HCT116 (cell line): ENCODE results near the gene COQ10A. TPM values are rescaled to one million over a fixed set of nuclear protein-coding genes. Genes with fewer than 3 reads are reported as not detected.

ENCODE experiments used
- ATAC-seq: fragments of 200-7000 bp; cut with Tn5 transposase; 2 replicates; pipeline ENCODE4 v1.9.1; 2020; ENCODE audit warnings: mild to moderate bottlenecking, moderate library complexity
- BruUV-seq: library from RNA; stranded (reverse); fragments of 400-500 nt; replicated peaks from 2 replicates; lab custom pipeline; 2021; lab: Mats Ljungman, UMichigan
- CTCF ChIA-PET: fragments of 300-600 bp; sonication (Branson Sonifier 250); formaldehyde crosslinking; loops from one replicate; lab custom pipeline; 2021; ENCODE audit warnings: antibody characterized with exemption; lab: Charles Lee
- POLR2A ChIA-PET: fragments of 300-600, 350-600 bp; sonication (Branson Sonifier 250); formaldehyde crosslinking; loops from one replicate; lab custom pipeline; 2021; ENCODE audit warnings: antibody characterized with exemption; lab: Charles Lee
- RAD21 ChIA-PET, 2 experiments: fragments of 300-600 bp; sonication (Branson Sonifier 250); formaldehyde crosslinking; loops; one replicate each; lab custom pipeline; 2023; ENCODE audit warnings: low total read pairs in 2 of 2; ENCODE audit not compliant: uncharacterized antibody in 2 of 2, unreplicated experiment in 2 of 2, low non-redundant PET in 1 of 2; lab: Charles Lee
- DNase-seq: peaks from one replicate; pipeline ENCODE4 v3.0.0-alpha.2; 2010; ENCODE audit warnings: low read depth, low spot score
- H2AFZ ChIP-seq: fragments of 200-600 bp; shearing (Covaris generic), sonication (generic); 2 replicates; pipeline ENCODE4 v1.6.1; 2017; ENCODE audit warnings: low read depth, mixed run types, mixed read lengths, antibody characterized with exemption, low read length; ENCODE audit not compliant: poor library complexity, severe bottlenecking
- H3K27ac ChIP-seq: 2 replicates; pipeline ENCODE4 v1.5.1; 2012; ENCODE audit warnings: low read depth, low read length
- H3K27me3 ChIP-seq: fragments of 200-600 bp; sonication (generic); 2 replicates; pipeline ENCODE4 v1.6.1; 2016; ENCODE audit warnings: mixed run types, low read length, mixed read lengths; ENCODE audit not compliant: insufficient read depth
- H3K36me3 ChIP-seq, 2 experiments: fragments of 200-500 bp in 1 of 2; fragments of 200-600 bp in 1 of 2; sonication (Bioruptor generic) in 1 of 2; sonication (generic) in 1 of 2; 2 replicates each; pipeline versions ENCODE4 v1.5.1 to v1.6.1; 2014 to 2016; ENCODE audit warnings: low read length in 2 of 2, inconsistent platforms in 1 of 2, mixed read lengths in 1 of 2, mixed run types in 1 of 2; ENCODE audit not compliant: insufficient read depth in 2 of 2, control insufficient read depth in 1 of 2
- H3K4me1 ChIP-seq, 2 experiments: fragments of 200-600 bp in 1 of 2; sonication (generic) in 1 of 2; 2 replicates each; pipeline versions ENCODE4 v1.5.1 to v1.6.1; 2012 to 2017; ENCODE audit warnings: low read length in 2 of 2, inconsistent platforms in 1 of 2, mild to moderate bottlenecking in 1 of 2, mixed read lengths in 1 of 2, mixed run types in 1 of 2, moderate library complexity in 1 of 2; ENCODE audit not compliant: insufficient read depth in 2 of 2, control insufficient read depth in 1 of 2
- H3K4me2 ChIP-seq: fragments of 200-600 bp; sonication (generic); 2 replicates; pipeline ENCODE4 v1.6.1; 2017; ENCODE audit warnings: mixed run types, low read length, mixed read lengths
- H3K4me3 ChIP-seq, 2 experiments: fragments of 200-600 bp in 1 of 2; sonication (generic) in 1 of 2; replicated peaks in 1 of 2; 2 replicates each; pipeline ENCODE4 v1.5.1; 2011 to 2016; ENCODE audit warnings: low read length in 2 of 2, control low read depth in 1 of 2, low read depth in 1 of 2, mild to moderate bottlenecking in 1 of 2, mixed read lengths in 1 of 2, mixed run types in 1 of 2
- H3K79me2 ChIP-seq: fragments of 200-600 bp; sonication (generic); 2 replicates; pipeline ENCODE4 v1.6.1; 2017; ENCODE audit warnings: mild to moderate bottlenecking, mixed run types, low read length, moderate library complexity, mixed read lengths; ENCODE audit not compliant: insufficient read depth
- H3K9ac ChIP-seq: fragments of 200-600 bp; sonication (generic); 2 replicates; pipeline ENCODE4 v1.6.1; 2016; ENCODE audit warnings: low read length, mixed read lengths
- H3K9me2 ChIP-seq: fragments of 200-600 bp; sonication (generic), shearing (Covaris generic); 2 replicates; pipeline ENCODE4 v1.6.1; 2017; ENCODE audit warnings: mixed run types, mild to moderate bottlenecking, moderate library complexity; ENCODE audit not compliant: insufficient read depth
- H3K9me3 ChIP-seq, 2 experiments: fragments of 200-500 bp in 1 of 2; fragments of 200-600 bp in 1 of 2; sonication (Bioruptor generic) in 1 of 2; sonication (generic) in 1 of 2; 2 replicates each; pipeline ENCODE4 v1.6.1; 2014 to 2017; ENCODE audit warnings: low read length in 2 of 2, mixed read lengths in 2 of 2, inconsistent platforms in 1 of 2, low read depth in 1 of 2, mild to moderate bottlenecking in 1 of 2, mixed run types in 1 of 2, moderate library complexity in 1 of 2; ENCODE audit not compliant: control insufficient read depth in 1 of 2, insufficient read depth in 1 of 2
- H4K20me1 ChIP-seq: fragments of 200-600 bp; sonication (generic), shearing (Covaris generic); 2 replicates; pipeline ENCODE4 v1.6.1; 2017; ENCODE audit warnings: mixed run types, mild to moderate bottlenecking, moderate library complexity; ENCODE audit not compliant: insufficient read depth
- ATF3 ChIP-seq: IDR thresholded peaks from 2 replicates; pipeline ENCODE4 v1.6.1; 2012
- CEBPB ChIP-seq: IDR thresholded peaks from 2 replicates; pipeline ENCODE4 v1.6.1; 2012; ENCODE audit warnings: low read depth
- CTCF ChIP-seq, 3 experiments: fragments of 200-600 bp in 1 of 3; sonication (generic) in 1 of 3; IDR thresholded peaks in 2 of 3; conservative IDR thresholded peaks in 1 of 3; 2 replicates each; pipeline ENCODE4 v1.5.1; 2012 to 2017; ENCODE audit warnings: low read depth in 2 of 3, low read length in 2 of 3, antibody characterized with exemption in 1 of 3, borderline replicate concordance in 1 of 3, control low read depth in 1 of 3, mild to moderate bottlenecking in 1 of 3, mixed read lengths in 1 of 3, mixed run types in 1 of 3, moderate library complexity in 1 of 3; ENCODE audit not compliant: insufficient read depth in 1 of 3
- EGR1 ChIP-seq: IDR thresholded peaks from 2 replicates; pipeline ENCODE4 v1.6.1; 2012; ENCODE audit warnings: low read depth
- EZH2 ChIP-seq: fragments of 200-600 bp; sonication (generic); IDR thresholded peaks from 2 replicates; pipeline ENCODE4 v1.6.1; 2017; ENCODE audit warnings: antibody characterized with exemption, mixed run types
- EZH2phosphoT487 ChIP-seq: fragments of 200-600 bp; IDR thresholded peaks from 2 replicates; pipeline ENCODE4 v1.6.1; 2018; ENCODE audit warnings: antibody characterized with exemption, borderline replicate concordance
- FOSL1 ChIP-seq: IDR thresholded peaks from 2 replicates; pipeline ENCODE4 v1.6.1; 2012; ENCODE audit warnings: low read depth
- JUND ChIP-seq: IDR thresholded peaks from 2 replicates; pipeline ENCODE4 v1.6.1; 2012
- POLR2AphosphoS5 ChIP-seq: IDR thresholded peaks from 2 replicates; pipeline ENCODE4 v1.6.1; 2011; ENCODE audit warnings: mild to moderate bottlenecking, low read depth, low read length, moderate library complexity
- RAD21 ChIP-seq: IDR thresholded peaks from 2 replicates; pipeline ENCODE4 v1.6.1; 2012; ENCODE audit warnings: low read depth, mild to moderate bottlenecking
- SIN3A ChIP-seq: IDR thresholded peaks from 2 replicates; pipeline ENCODE4 v1.6.1; 2012; ENCODE audit warnings: low read depth
- SP1 ChIP-seq: IDR thresholded peaks from 2 replicates; pipeline ENCODE4 v1.6.1; 2012; ENCODE audit warnings: low read depth
- SRF ChIP-seq: IDR thresholded peaks from 2 replicates; pipeline ENCODE4 v1.6.1; 2012; ENCODE audit warnings: low read depth
- TCF7L2 ChIP-seq: IDR thresholded peaks from 2 replicates; pipeline ENCODE4 v1.7.0; 2011; ENCODE audit warnings: borderline replicate concordance, inconsistent platforms; ENCODE audit not compliant: insufficient read depth, insufficient read length; ENCODE audit errors: extremely low read depth
- YY1 ChIP-seq: IDR thresholded peaks from 2 replicates; pipeline ENCODE4 v1.6.1; 2011; ENCODE audit warnings: low read length, low read depth, moderate library complexity, mild to moderate bottlenecking; ENCODE audit not compliant: insufficient replicate concordance; ENCODE audit errors: extremely low read depth
- ZBTB33 ChIP-seq: IDR thresholded peaks from 2 replicates; pipeline ENCODE4 v1.6.1; 2011; ENCODE audit warnings: mild to moderate bottlenecking, low read length, moderate library complexity; ENCODE audit not compliant: insufficient replicate concordance; ENCODE audit errors: extremely low read depth
- ZFX ChIP-seq: fragments of 450-650 bp; IDR thresholded peaks from 2 replicates; pipeline ENCODE4 v1.6.1; 2017
- ZNF274 ChIP-seq: fragments of 200-500 bp; sonication (Bioruptor generic); IDR thresholded peaks from 2 replicates; pipeline ENCODE4 v1.6.1; 2014; ENCODE audit warnings: mild to moderate bottlenecking, low read depth, low read length, inconsistent platforms
- intact Hi-C: fragments of 100-400 bp; cut with micrococcal nuclease; formaldehyde crosslinking; loops from 2 replicates; pipeline ENCODE4 v1.10.0; 2022
- total RNA-seq: library from RNA; stranded (reverse); gene quantifications from one replicate; pipeline ENCODE4 v1.2.1, GENCODE V29; 2021; ENCODE audit not compliant: unreplicated experiment

COQ10A gene
- total RNA-seq, 1 experiment from 2014 or later: 11.7 TPM

GRCh38 chr12:56304276-56304675 is 37.5 kb downstream of the COQ10A start (continued):
- TF ChIP-seq YY1 (no peak), EZH2 (no peak), ZBTB33 (no peak), ZNF274 (no peak), POLR2AphosphoS5 (no peak), TCF7L2 (no peak)

- H3K4me3 ChIP-seq: no peak overlapping the region
- no peak overlapping the region for H3K9ac ChIP-seq
- CTCF ChIA-PET: no interaction called here
- H3K4me2 ChIP-seq: no peak overlapping the region
- DNase-seq: no peak
- POLR2A ChIA-PET: no interaction called here
- no peaks in the 10 kb centered on the region for H3K9me2 ChIP-seq
- no peak overlapping the region for H2AFZ ChIP-seq
- peaks cover 8% of the 10 kb centered on the region; the same call in 1 of the 2 replicates for H3K79me2 ChIP-seq
- peaks cover 14 to 20% of the 10 kb centered on the region in 2 experiments; a peak in 3 of 4 replicates for H3K4me1 ChIP-seq
- intact Hi-C loops: no loop called here
- RAD21 ChIA-PET: no interaction called here
- H3K9me3 ChIP-seq: no peaks in the 10 kb centered on the region
- no peak for ATAC-seq
- H3K36me3 ChIP-seq: peaks cover 13 to 15% of the 10 kb centered on the region in 2 experiments; a peak in 3 of 4 replicates
- no TSS peak for BruUV-seq
- no peak for TF ChIP-seq CEBPB
- no peak for TF ChIP-seq ATF3
- no peak for TF ChIP-seq CTCF (IDR thresholded peaks at IDR 0.05 in 2 of 3, conservative IDR thresholded peaks at IDR 0.05 in 1 of 3; ENCODE audit: borderline replicate concordance in 1 of 3, insufficient read depth in 1 of 3, low read depth in 2 of 3, low read length in 2 of 3)
- TF ChIP-seq RAD21: no peak
- no peak for TF ChIP-seq SRF
- TF ChIP-seq EZH2phosphoT487: no peak
- TF ChIP-seq FOSL1: no peak
- no peak for TF ChIP-seq TCF7L2
- TF ChIP-seq JUND: no peak
- no peak for TF ChIP-seq POLR2AphosphoS5
- no peak for TF ChIP-seq SIN3A
- no peak for TF ChIP-seq EGR1
- TF ChIP-seq SP1: no peak
- no peak for TF ChIP-seq ZFX
- TF ChIP-seq EZH2: no peak
- TF ChIP-seq YY1: no peak
- H3K27me3 ChIP-seq: no peaks in the 10 kb centered on the region
- no peaks in the 10 kb centered on the region for H4K20me1 ChIP-seq
- no peak overlapping the region for H3K27ac ChIP-seq
Observed at GRCh38 chr12:56304872-56305590, 38.3 kb downstream of the COQ10A start.
